ENCODE data around the gene NUP188.
"Not testable (repeated sequence)": the region's sequence is repeated elsewhere in the genome, so short reads cannot be mapped to it uniquely, and the experiment has no call there.

Gene NUP188

DNA sequence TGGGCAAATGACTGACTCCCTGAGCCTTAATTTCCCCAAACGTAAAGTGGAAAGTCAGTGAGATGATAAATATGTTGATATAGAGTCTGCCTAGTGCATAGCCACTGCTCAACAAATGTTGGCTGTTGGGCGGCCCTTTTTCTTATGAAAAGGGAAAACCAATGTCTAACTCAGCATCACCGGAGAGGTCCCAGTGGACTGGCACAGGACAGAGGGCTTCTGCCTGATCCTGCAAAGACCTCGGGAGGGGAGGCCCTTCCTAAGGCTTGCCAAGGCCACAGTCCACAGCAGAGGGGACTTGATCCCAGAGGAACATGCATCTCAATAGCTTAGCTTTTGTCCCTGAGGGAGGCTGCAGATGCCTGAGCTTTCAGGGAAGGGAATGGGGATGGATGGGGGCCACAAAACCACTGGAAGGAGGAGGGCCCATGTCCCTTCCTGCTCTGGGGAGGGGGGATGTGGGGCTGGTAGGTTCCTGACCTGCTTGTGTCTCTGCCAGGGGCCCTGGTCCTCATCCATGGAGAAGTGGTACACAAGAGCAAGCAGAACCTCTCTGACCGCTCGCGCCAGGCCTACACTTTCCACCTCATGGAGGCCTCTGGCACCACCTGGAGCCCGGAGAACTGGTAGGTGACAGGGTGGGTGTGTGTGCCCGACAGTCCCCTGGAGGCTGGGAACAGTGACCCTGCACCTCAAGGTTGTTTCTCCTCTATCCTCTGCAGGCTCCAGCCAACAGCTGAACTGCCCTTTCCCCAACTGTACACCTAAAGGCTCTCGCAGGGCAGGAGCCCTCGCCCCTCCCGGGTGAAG is 6.3 kb upstream of the NUP188 start:
- no peak for DNase-seq

DNA sequence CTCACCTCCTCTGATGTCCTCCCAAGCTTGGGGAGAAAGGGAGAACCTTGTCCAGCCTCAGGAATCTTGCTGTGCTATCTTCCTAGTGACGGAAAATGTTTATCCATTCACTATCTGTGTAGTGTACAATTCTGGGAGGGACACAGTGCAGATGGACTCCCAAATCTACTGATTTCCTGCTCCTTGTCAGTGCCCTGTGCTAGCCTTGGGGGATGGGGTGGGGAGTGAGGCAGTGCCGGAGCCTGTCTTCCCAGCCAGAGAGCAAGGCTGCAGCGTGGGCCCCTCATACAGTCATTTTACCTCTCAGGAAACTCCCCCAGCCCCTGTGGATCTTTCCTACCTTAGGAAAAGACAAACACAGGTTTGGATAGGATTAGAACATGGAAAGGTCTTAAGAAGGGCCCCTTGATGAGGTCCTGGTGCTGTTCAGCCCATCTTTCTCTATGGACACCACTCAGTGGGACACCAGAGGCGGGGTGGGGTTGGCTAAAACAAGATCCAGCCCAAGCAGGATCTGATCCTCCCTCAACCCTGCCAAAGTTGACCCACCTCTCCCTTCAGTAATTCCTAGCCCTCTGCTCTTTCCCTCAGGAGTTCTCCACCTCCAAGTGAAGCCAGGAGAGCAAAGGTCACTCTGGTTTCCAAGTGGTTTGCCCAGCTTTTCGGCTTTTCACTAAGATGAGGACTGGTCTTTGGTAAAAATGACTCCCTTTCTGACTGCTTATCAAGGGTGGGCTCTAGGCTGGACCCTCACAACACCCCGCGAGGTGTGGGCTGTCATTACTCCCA is 3.5 kb upstream of the NUP188 start:
- DNase-seq: no peak

DNA sequence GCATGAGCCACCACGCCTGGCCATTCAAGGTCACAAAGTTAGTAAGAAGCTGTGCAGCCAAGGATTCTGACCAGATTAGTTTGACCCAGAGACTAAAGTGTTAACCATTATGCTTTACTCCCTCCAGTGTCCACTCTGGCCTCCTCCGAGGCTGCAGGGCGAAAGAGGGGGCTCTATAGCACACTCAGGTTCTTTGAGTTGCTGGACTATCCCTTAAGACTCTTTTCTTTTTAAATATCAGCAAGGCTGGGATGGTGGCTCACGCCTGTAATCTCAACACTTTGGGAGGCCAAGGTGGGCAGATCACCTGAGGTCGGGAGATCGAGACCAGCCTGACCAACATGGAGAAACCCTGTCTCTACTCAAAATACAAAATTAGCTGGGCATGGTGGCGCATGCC is 2.5 kb upstream of the NUP188 start:
- DNase-seq: not testable (repeated sequence)

DNA sequence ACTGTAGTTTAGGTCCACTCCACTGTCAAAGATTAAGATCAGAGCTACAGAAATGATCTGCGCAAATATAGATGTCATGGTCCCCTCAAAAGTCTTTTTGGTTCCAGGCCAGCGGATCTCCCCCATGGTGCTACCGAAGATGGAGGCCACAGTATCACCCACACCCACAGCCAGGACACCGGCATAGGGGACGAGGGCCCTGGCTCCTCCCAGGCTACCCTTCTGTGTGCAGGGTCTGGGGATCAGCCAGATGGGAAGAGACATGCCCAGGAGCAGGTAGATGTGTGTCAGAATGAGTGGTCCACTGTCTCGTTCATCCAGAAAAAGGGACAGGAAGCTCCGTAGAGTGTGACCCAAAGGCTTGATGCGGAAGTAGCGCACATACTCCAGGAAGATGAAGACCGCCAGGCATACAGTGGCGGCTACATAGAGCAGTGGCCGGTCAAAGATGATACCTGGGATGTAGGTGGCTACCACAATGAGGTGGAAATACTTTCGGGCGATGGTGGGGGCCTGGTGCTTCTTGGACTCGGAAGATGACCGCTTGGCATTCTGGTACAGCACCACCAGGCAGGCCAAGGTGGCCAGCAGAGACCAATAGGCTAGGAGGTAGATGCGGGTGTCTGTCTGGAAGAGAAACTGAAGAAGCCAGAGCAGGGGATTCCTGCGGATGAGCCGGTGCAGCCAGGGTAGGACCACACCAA is 1.5 kb upstream of the NUP188 start:
- DNase-seq: no peak

DNA sequence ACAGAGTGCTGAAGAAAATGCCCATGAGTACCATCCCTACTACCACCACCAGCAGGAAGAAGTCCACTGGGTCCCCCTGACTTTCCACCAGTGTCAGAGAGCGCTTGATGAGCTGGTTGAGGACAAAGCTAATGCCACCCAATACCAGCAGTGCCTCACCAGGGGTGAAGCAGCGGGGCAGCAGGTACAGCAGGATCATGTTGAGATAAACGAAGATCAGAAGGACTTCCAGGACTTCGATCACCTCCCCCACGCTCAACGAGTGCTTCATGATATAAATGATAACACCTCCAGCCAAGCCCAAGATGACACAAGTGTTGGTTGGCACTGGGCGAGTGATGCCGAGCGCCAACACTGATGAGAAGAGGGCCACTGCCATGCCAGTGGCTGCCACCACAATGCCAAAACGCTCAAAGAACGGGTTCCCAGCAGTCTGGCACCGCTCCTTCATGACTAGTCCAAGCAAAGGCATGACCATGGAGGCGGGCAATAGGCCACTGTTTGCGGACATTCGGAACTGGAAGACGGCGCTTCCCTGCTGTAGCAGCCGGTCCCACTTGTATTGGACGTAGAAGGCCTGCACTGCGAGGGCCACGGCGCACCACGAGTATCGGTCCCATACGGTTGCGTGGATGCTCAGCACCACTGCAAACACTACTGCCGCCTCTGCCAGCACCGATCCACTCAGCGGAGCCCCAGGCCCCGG is 775 bp upstream of the NUP188 start:
- DNase-seq: no peak

DNA sequence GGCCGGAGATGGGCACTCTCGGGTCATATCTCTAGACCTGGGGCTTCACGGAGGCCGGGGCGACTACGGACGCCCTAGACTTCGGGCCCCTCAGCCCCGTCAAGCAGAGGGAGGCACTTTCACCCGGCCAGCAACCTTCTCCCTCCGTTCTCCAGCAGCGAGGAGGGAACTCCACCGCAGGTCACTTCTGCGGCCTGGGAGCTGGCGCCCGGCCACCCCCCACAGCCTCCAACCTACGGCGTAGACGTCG is 297 bp upstream of the NUP188 start:
- DNase-seq: no peak

DNA sequence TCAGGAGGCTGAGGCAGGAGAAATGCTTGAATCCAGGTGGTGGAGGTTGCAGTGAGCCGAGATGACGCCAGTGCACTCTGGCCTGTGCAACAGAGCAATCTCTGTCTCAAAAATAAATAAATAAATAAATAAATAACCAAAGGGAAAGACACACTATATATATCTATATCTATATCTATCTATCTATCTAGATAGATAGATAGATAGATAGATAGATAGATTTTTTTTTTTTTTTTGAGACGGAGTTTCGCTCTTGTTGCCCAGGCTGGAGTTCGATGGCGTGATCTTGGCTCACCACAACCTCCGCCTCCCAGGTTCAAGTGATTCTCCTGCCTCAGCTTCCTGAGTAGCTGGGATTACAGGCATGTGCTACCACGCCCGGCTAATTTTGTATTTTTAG is 13.9 kb downstream of the NUP188 start:
- not testable (repeated sequence) for DNase-seq

DNA sequence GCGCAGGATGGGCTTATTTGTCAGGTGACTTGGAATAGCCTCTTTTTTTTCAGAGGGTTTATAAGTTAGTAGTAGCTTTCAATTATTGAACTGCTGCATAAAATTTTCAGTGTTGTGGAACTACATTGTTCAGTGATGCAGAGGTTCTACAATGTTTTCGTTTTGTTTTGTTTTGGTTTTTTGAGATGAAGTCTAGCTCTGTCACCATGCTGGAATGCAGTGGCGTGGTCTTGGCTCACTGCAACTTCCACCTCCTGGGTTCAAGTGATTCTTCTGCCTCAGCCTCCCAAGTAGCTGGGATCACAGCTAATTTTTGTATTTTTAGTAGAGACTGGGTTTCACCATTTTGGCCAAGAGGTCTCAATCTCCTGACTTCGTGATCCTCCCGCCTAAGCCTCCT is 22.0 kb downstream of the NUP188 start:
- no peak for DNase-seq

DNA sequence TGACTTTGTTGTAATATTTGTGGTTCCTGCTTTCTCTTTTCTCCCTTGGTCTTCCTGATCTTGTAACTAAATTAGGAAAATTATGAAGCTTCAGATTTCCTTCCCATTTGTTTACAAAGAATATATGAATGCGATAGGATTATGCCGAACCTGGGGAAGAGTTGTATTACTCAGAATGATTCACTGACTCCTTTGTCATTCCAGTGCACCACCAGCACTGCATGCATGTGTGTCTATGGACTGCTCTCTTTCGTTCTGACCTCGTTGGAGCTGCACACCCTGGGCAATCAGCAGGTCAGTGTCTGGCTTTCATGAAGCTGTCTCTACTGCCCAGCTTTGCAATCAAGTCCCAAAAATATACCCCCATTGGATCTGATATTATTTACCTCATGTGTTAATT is 25.5 kb downstream of the NUP188 start:
- DNase-seq: no peak

DNA sequence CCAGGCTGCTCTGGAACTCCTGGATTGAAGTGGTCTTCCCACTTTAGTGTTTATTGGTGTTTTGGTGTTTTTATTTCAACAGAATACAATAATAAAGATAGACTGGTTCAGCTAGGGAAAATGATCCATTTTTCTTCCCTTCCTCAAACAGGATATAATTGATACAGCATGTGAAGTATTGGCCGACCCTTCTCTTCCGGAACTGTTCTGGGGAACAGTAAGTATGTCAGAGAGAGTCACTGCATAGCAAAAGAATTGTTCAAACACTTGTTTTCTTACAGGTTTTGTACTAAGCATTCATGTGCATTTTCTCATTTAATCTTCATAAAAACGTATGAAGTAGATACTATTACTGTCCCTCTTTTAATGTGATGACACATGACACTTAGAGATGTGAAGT is 31.6 kb downstream of the NUP188 start:
- DNase-seq: no peak

DNA sequence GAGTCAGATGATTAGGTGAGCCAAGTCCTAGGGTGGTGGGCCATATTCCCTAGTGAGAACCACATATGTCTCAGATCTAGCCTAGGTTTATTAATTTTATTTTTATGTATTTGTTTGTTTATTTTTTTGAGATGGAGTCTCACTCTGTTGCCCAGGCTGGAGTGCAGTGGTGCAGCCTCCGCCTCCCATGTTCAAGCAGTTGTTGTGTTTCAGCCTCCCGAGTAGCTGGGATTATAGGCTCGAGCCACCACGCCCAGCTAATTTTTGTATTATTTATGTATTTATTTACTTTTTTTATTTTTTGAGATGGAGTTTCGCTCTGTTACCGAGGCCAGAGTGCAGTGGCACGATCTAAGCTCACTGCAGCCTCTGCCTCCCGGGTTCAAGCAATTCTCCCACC is 36.0 kb downstream of the NUP188 start:
- no peak for DNase-seq

DNA sequence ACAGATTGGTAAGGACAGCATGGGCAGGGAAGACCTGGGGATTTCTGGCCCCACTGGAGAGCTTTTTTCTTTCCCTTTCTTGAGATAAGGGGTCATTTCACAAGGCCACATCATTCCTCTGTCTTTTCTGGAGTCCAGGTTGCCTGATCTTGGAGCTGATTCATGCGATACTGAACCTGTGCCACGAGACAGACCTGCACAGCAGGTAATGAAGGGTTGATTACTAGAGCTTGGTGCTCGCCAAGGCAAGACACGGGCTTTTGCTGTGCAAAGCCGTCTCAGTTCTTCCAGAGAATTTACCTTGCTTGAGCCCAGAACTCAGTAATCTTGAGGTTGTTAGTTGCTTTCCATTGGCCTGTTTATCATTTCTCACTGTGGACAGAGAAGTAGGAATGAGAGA is 39.2 kb downstream of the NUP188 start:
- no peak for DNase-seq

DNA sequence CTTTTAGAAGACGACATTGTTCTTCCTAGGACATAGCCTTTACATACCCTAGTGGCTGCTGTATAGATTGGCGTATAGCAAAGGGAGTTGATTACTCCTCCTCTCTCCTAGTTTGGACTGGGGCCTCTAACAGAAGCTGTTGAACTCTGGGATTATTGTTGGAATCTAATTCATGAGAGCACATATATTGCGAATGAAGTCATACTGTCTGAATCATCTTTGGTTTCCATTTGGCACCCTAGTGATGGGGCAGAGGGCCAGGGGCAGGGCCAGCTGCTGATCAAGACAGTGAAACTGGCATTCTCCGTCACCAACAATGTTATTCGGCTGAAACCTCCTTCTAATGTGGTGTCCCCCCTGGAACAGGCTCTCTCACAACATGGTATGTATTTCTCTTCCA is 40.3 kb downstream of the NUP188 start:
- DNase-seq: no peak

DNA sequence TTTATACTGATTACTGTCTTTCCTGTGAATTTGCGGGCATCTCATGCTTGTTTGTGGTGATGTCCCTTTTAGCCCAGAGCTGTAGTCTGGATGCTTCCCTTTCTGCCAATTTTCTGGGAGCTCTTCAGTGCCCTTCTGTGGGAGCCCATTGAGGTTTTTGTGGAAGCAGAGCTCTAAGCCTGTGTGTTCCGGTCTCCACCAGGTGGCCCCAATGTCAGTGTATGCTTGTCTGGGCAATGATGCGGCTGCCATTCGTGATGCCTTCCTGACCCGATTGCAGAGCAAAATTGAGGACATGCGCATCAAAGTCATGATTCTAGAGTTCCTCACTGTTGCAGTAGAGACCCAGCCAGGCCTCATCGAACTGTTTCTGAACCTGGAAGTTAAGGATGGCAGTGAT is 45.5 kb downstream of the NUP188 start:
- no peak for DNase-seq

DNA sequence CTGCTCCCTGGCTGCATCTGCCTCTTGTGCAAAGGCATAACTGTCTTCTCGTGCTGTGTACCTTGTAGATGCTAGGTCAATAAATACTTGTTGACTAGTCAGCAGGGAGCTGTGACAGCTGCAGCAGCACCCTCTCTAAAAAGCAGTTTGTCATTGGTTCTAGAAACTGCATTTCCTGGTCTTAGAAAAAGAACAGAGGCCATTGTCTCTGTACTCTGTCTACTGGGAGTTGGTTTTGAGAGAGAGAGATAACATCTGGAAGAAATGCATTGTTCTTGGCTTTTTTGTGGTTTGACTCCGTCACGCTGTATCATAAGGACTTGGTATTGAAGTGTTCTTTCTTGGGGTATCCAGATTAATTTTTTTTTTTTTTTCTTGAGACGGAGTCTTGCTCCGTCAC is 48.3 kb downstream of the NUP188 start:
- no peak for DNase-seq

DNA sequence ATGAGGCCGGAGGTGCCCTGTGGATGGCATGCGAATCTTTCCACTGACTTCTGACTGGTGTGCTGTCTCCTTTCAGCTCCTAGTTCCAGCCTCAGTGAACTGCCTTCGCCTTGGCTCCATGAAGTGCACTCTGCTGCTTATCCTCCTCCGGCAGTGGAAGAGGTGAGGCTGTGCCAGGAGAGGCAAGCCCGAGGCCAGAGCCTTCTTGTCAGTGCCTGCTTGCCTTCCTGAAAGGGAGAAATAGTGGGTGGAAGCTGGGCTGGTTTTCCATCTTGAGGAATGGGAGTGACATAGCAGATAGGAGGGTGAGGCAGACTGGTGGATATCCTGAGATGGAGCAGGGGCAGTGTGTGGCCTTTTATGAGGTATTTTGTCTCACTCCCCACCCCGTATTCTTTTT is 51.0 kb downstream of the NUP188 start:
- no peak for DNase-seq

DNA sequence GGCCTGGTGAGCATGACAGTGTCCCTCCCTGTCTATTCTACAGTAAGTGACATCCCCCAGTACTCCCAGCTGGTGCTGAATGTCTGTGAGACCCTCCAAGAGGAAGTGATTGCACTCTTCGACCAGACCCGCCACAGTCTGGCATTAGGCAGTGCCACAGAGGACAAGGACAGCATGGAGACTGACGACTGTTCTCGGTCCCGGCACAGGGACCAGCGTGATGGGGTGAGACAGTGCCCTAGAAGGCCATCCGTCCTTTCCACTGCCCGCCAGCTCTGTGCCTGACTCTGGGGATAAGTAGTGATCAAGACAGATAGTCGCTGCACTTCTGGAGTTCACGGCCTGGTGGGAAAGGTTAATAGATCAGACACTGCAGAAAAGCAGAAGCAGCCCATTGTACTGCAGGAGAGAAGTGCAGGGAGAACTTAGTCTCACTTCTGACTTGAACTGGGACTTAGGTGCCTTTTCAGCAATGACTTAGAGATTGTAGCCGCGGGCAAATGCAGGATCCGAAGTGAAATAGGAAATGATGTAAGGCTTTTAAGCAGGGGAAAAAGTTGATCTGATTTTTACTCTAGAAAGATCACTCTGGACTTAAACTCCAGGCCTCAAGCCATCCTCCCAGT is 52.2 kb downstream of the NUP188 start:
- DNase-seq: no peak

DNA sequence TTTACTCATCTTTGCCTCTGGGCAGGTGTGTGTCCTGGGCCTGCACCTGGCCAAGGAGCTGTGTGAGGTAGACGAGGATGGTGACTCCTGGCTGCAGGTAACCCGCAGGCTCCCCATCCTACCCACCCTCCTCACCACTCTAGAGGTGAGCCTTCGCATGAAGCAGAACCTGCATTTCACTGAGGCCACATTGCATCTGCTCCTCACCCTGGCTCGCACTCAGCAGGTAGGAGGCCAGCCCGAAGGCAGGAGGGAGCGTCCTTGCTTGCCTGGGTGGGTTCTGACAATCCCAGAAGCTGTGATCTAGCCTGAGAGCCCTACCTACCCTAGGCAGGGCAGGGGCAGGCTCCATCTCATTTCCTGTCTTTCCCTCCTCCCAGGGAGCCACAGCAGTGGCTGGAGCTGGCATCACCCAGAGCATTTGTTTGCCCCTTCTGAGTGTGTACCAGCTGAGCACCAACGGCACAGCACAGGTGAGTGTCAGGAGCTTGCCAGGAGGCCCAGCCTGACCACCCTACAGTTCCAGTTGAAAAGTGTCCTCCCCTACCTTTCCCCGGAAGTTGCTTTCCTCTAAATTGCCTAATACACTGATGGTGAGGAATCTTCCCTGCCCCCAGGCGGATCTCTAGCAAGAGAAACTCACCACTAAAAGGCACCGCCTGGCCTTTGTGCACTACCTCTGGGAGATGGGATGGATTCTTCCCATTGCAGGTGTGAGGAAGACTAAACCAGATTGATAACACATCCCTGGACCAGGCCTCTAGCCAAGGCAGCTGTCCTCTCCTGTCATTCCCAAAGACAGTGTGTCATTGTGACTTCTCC is 54.2 kb downstream of the NUP188 start:
- DNase-seq: no peak

DNA sequence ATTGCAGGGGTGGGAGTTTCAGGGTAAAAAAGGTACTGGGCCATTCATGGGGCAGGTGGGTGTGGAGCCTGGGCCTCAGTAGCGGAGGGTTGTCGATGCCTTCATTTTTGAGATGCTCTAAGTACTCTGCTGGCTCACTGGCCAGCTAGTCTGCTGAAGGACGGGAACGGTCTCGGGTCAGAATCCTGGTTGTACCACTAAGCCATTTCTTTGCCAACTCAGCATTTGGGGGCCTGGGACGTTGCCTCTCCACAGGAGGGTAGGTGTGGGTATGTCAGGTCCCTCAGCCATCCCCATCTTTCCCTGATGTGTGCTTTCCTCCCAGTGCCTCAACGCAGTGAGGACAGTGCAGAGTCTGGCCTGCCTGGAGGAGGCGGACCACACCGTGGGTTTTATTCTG is 55.5 kb downstream of the NUP188 start:
- DNase-seq: no peak

DNA sequence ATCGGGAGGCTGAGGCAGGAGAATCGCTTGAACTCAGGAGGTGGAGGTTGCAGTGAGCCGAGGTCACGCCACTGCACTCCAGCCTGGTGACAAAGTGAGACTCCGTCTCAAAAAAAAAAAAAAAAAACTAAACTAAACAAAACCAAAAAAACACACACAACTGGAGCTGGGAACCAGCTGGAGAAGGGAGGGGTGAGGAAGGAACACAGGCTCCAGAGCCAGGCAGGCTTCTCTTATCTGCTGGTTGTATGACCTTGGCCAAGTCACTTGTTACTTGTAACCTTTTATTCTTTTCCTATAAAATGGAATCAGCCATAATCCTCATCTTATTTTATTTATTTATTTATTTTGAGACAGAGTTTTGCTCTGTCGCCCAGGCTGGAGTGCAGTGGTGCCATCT is 56.7 kb downstream of the NUP188 start:
- DNase-seq: not testable (repeated sequence)

DNA sequence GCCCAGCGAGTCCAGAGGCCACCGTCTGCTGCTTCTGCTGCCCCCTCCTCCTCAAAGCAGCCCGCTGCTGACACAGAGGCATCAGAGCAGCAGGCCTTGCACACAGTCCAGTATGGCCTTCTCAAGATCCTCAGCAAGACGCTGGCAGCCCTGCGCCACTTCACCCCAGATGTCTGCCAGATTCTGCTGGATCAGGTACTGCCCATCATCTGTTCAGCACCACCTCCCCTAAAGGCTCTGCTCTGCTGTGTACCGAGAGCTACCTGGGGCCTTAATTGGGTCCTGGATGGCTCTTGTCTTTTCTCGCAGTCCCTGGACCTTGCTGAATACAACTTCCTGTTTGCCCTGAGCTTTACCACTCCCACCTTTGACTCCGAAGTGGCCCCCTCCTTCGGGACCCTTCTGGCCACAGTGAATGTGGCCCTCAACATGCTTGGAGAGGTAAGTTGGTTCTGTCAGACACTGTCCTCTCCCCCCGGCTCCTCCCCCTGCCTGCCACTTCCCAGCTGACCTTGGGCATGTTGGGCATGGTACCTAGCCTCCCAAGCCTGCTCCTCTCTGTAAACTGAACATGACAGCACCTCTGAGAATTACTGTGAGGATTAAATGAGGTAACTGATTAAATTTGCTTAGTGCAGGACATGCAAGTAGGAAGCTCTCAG is 58.0 kb downstream of the NUP188 start:
- no peak for DNase-seq

Measured in right kidney (tissue), 1 donor.